Trophoblast cell (in vitro differentiated cells and primary cell): ENCODE measurements around the gene HYLS1.

ENCODE experiments used
- DNase-seq, 2 donors: peaks; one replicate each; pipeline ENCODE4 v3.0.0-alpha.2; 2016
- H2AFZ ChIP-seq: 2 replicates; pipeline ENCODE4 v1.6.1; 2013; ENCODE audit warnings: low read length, moderate library complexity, mild to moderate bottlenecking; ENCODE audit not compliant: insufficient read depth, poor library complexity
- H2AK5ac ChIP-seq: 2 replicates; pipeline ENCODE4 v1.6.1; 2013; ENCODE audit warnings: mild to moderate bottlenecking, low read length
- H2BK120ac ChIP-seq: 2 replicates; pipeline ENCODE4 v1.6.1; 2013; ENCODE audit warnings: low read length, mild to moderate bottlenecking, moderate library complexity; ENCODE audit not compliant: insufficient read depth, poor library complexity
- H2BK12ac ChIP-seq: 2 replicates; pipeline ENCODE4 v1.6.1; 2013; ENCODE audit warnings: mild to moderate bottlenecking, low read length, moderate library complexity
- H2BK5ac ChIP-seq: 2 replicates; pipeline ENCODE4 v1.6.1; 2013; ENCODE audit warnings: low read length, low read depth, moderate library complexity, mild to moderate bottlenecking; ENCODE audit not compliant: poor library complexity
- H3K14ac ChIP-seq: 2 replicates; pipeline ENCODE4 v1.6.1; 2013; ENCODE audit warnings: mild to moderate bottlenecking, low read length
- H3K18ac ChIP-seq: 2 replicates; pipeline ENCODE4 v1.6.1; 2013; ENCODE audit warnings: mild to moderate bottlenecking, low read length
- H3K23ac ChIP-seq: 2 replicates; pipeline ENCODE4 v1.6.1; 2013; ENCODE audit warnings: low read length
- H3K27ac ChIP-seq: 2 replicates; pipeline ENCODE4 v1.5.1; 2013; ENCODE audit warnings: low read depth, mild to moderate bottlenecking, inconsistent platforms, low read length, moderate library complexity
- H3K27me3 ChIP-seq: 2 replicates; pipeline ENCODE4 v1.6.1; 2013; ENCODE audit warnings: inconsistent platforms, mild to moderate bottlenecking, low read length, moderate library complexity; ENCODE audit not compliant: insufficient read depth
- H3K36me3 ChIP-seq, 2 experiments: 1 replicate in 1 of 2; 2 replicates in 1 of 2; pipeline ENCODE4 v1.6.1; 2013; ENCODE audit warnings: low read length in 2 of 2, mild to moderate bottlenecking in 2 of 2, moderate library complexity in 1 of 2; ENCODE audit not compliant: insufficient read depth in 2 of 2, control insufficient read depth in 1 of 2
- H3K4ac ChIP-seq: 2 replicates; pipeline ENCODE4 v1.6.1; 2013; ENCODE audit warnings: low read depth, mild to moderate bottlenecking, low read length, moderate library complexity
- H3K4me1 ChIP-seq, 2 experiments: 1 replicate in 1 of 2; 2 replicates in 1 of 2; pipeline ENCODE4 v1.6.1; 2013; ENCODE audit warnings: low read length in 2 of 2, mild to moderate bottlenecking in 2 of 2, moderate library complexity in 1 of 2; ENCODE audit not compliant: insufficient read depth in 2 of 2, control insufficient read depth in 1 of 2
- H3K4me2 ChIP-seq: 2 replicates; pipeline ENCODE4 v1.6.1; 2013; ENCODE audit warnings: inconsistent platforms, mild to moderate bottlenecking, low read length, moderate library complexity
- H3K4me3 ChIP-seq: 2 replicates; pipeline ENCODE4 v1.5.1; 2013; ENCODE audit warnings: mild to moderate bottlenecking, low read depth, low read length, inconsistent platforms
- H3K79me1 ChIP-seq: one replicate; pipeline ENCODE4 v1.6.1; 2013; ENCODE audit warnings: low read length
- H3K79me2 ChIP-seq: 2 replicates; pipeline ENCODE4 v1.6.1; 2013; ENCODE audit warnings: low read length, mild to moderate bottlenecking; ENCODE audit not compliant: control insufficient read depth, insufficient read depth, poor library complexity
- H3K9ac ChIP-seq: 2 replicates; pipeline ENCODE4 v1.6.1; 2013; ENCODE audit warnings: mild to moderate bottlenecking, low read length
- H3K9me3 ChIP-seq: 2 replicates; pipeline ENCODE4 v1.6.1; 2013; ENCODE audit warnings: low read depth, mild to moderate bottlenecking, control low read depth, inconsistent platforms, low read length; ENCODE audit not compliant: insufficient read depth
- H4K12ac ChIP-seq: 2 replicates; pipeline ENCODE4 v1.6.1; 2013; ENCODE audit warnings: low read depth, mild to moderate bottlenecking, low read length, moderate library complexity
- H4K8ac ChIP-seq: 2 replicates; pipeline ENCODE4 v1.6.1; 2013; ENCODE audit warnings: low read depth, mild to moderate bottlenecking, low read length, moderate library complexity
- H4K91ac ChIP-seq: one replicate; pipeline ENCODE4 v1.6.1; 2013; ENCODE audit warnings: low read depth, mild to moderate bottlenecking, low read length, moderate library complexity
- WGBS: extraction: QIAGEN DNeasy Blood & Tissue Kit; methylation state at CpG from one replicate; pipeline ENCODE4 v1.1.7; 2013; ENCODE audit warnings: missing lambda C conversion rate; ENCODE audit not compliant: insufficient read length, insufficient coverage; ENCODE audit errors: extremely low coverage; 5-methylcytosine and 5-hydroxymethylcytosine counted together

The HYLS1 gene

DNA sequence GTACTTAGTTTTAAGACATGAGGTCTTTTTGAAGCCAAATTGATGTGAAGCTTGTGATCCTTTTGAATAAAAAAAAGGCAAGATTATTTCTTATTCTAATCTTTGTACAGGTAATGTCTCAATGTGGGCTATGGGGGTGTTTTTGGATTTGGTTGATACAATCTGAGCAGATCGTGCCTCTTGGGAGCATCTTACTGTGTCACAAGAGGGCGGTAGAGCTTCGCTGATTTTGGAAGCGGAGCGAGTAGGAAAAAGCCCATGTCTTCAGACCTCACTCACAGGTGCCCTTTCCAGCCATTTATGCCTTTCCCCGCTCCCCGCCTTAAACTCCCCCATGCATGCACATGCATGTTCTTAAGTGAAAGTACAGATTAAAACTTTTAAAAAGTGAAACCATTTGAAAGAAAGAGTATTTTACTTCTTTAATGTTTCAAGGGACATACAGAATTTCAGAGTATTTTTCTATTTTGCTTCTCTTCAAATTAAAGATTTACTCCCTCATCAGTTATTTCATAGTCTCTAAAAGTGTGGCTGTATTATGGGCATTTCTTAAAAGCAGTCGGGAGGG is 35.6 kb downstream of the HYLS1 start:
- H3K27me3 ChIP-seq, result no peaks in the 10 kb centered on the region
- no peak overlapping the region for H2BK5ac ChIP-seq
- no CpG with 5 or more reads among the region's 8 CpGs for WGBS
- H3K79me2 ChIP-seq, result no peaks in the 10 kb centered on the region
- H3K4me2 ChIP-seq, result no peak overlapping the region
- H4K12ac ChIP-seq, result no peak overlapping the region
- H4K8ac ChIP-seq, result no peak overlapping the region
- H3K14ac ChIP-seq, result no peak overlapping the region
- H3K23ac ChIP-seq, result no peak overlapping the region
- H3K9ac ChIP-seq, result no peak overlapping the region
- H3K79me1 ChIP-seq, result peaks cover 4% of the 10 kb centered on the region
- no peak overlapping the region for H3K4ac ChIP-seq
- no peak overlapping the region for H2AK5ac ChIP-seq
- no peak overlapping the region for H3K18ac ChIP-seq
- H2AFZ ChIP-seq, result no peak overlapping the region
- H3K4me3 ChIP-seq, result no peak overlapping the region
- no peak overlapping the region for H3K27ac ChIP-seq
- H3K9me3 ChIP-seq, result no peaks in the 10 kb centered on the region
- no peaks in the 10 kb centered on the region for H3K36me3 ChIP-seq
- H4K91ac ChIP-seq, result no peak overlapping the region
- H2BK120ac ChIP-seq, result no peak overlapping the region
- no peak overlapping the region for H2BK12ac ChIP-seq
- DNase-seq, result peak; percentile 60 to 89
- peaks cover 12 to 18% of the 10 kb centered on the region in 2 experiments for H3K4me1 ChIP-seq

DNA sequence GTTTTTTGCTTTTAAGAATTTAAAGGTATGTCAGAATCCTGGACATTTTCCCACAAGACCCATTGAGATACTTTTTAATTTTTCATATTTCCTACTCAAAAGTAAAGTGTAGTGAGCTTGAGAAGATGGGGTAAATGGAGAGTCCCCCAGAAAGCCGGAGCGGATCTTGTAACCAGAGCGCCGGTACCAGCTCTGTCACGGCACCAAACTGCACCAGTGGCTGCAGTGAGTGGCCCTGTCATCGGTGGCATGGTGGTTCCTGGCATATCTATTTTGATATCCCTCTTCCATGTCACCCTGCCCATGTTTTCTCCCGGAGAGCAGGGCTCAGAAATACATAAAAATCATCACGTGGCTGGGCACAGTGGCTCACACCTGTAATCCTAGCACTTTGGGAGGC is 36.2 kb downstream of the HYLS1 start:
- Histone ChIP-seq H3K27ac (no peak overlapping the region), H3K23ac (no peak overlapping the region), H2AK5ac (no peak overlapping the region), H3K36me3 (no peaks in the 10 kb centered on the region), H3K79me2 (no peaks in the 10 kb centered on the region), H3K4me3 (no peak overlapping the region), H2AFZ (no peak overlapping the region), H3K79me1 (peaks cover 4% of the 10 kb centered on the region), H3K9me3 (no peaks in the 10 kb centered on the region), H3K18ac (no peak overlapping the region), H4K12ac (no peak overlapping the region), H3K9ac (no peak overlapping the region), H4K91ac (no peak overlapping the region), H3K27me3 (no peaks in the 10 kb centered on the region), H3K4me1 (peaks cover 12 to 18% of the 10 kb centered on the region in 2 experiments), H3K4ac (no peak overlapping the region), H3K14ac (no peak overlapping the region), H4K8ac (no peak overlapping the region), H2BK5ac (no peak overlapping the region), H3K4me2 (no peak overlapping the region), H2BK120ac (no peak overlapping the region), H2BK12ac (peak overlapping the region; percentile 3)
- WGBS, result no CpG with 5 or more reads among the region's 8 CpGs
- no peak for DNase-seq

- Histone ChIP-seq H3K9me3 (no peaks in the 10 kb centered on the region), H3K9ac (no peak overlapping the region), H3K36me3 (no peaks in the 10 kb centered on the region), H3K4ac (no peak overlapping the region), H3K27me3 (no peaks in the 10 kb centered on the region), H2BK5ac (peak overlapping the region; percentile 45), H3K4me2 (no peak overlapping the region), H3K18ac (no peak overlapping the region), H3K14ac (peak overlapping the region; percentile 1), H3K4me1 (peaks cover 12 to 18% of the 10 kb centered on the region in 2 experiments), H2AFZ (peak overlapping the region; percentile 60), H3K4me3 (no peak overlapping the region), H2AK5ac (no peak overlapping the region), H2BK12ac (peak overlapping the region; percentile 79), H4K91ac (peak overlapping the region; percentile 39), H3K23ac (no peak overlapping the region), H4K12ac (no peak overlapping the region), H3K79me2 (no peaks in the 10 kb centered on the region), H4K8ac (no peak overlapping the region), H3K79me1 (peaks cover 4% of the 10 kb centered on the region), H2BK120ac (no peak overlapping the region), H3K27ac (no peak overlapping the region)
- DNase-seq, result no peak
- no CpG with 5 or more reads among the region's 9 CpGs for WGBS
Measured at GRCh38 chr11:125924384-125925007, 37.0 kb downstream of the HYLS1 start.

GRCh38 chr11:125925247-125925740 is 37.8 kb downstream of the HYLS1 start:
- H3K9me3 ChIP-seq, result no peaks in the 10 kb centered on the region
- no peaks in the 10 kb centered on the region for H3K27me3 ChIP-seq
- H3K23ac ChIP-seq, result no peak overlapping the region
- H2AFZ ChIP-seq, result no peak overlapping the region
- WGBS, result no CpG with 5 or more reads among the region's 6 CpGs
- H4K91ac ChIP-seq, result no peak overlapping the region
- no peak overlapping the region for H2AK5ac ChIP-seq
- no peak overlapping the region for H3K9ac ChIP-seq
- H3K36me3 ChIP-seq, result no peaks in the 10 kb centered on the region
- H4K8ac ChIP-seq, result no peak overlapping the region
- H4K12ac ChIP-seq, result no peak overlapping the region
- H3K4me3 ChIP-seq, result no peak overlapping the region
- no peaks in the 10 kb centered on the region for H3K79me2 ChIP-seq
- no peak overlapping the region for H3K27ac ChIP-seq
- H3K79me1 ChIP-seq, result peaks cover 4% of the 10 kb centered on the region
- H2BK120ac ChIP-seq, result no peak overlapping the region
- H2BK12ac ChIP-seq, result peak overlapping the region; percentile 50
- no peak overlapping the region for H3K4me2 ChIP-seq
- H3K18ac ChIP-seq, result no peak overlapping the region
- DNase-seq, result no peak
- H3K4me1 ChIP-seq, result peaks cover 12 to 18% of the 10 kb centered on the region in 2 experiments
- H2BK5ac ChIP-seq, result no peak overlapping the region
- no peak overlapping the region for H3K4ac ChIP-seq
- H3K14ac ChIP-seq, result no peak overlapping the region
